CD14-positive monocyte (primary cell): Measurements from ENCODE around the gene ADIPOR1. TPM values are rescaled to one million over a fixed set of nuclear protein-coding genes. Genes with fewer than 3 reads are reported as not detected.

ENCODE experiments used
- DNase-seq, 3 donors: peaks; one replicate each; pipeline ENCODE4 v3.0.0-alpha.2; 2011 to 2022
- H2AFZ ChIP-seq: 2 replicates; pipeline ENCODE4 v1.6.0; 2012; ENCODE audit warnings: mild to moderate bottlenecking, low read depth, low read length, inconsistent platforms; ENCODE audit not compliant: insufficient read depth, poor library complexity, severe bottlenecking
- H3K27ac ChIP-seq, 2 donors: 1 replicate in 1 of 2; 2 replicates in 1 of 2; pipeline ENCODE4 v1.5.1; 2012 to 2013; ENCODE audit warnings: low read length in 2 of 2, control low read depth in 1 of 2, inconsistent platforms in 1 of 2, low read depth in 1 of 2, mild to moderate bottlenecking in 1 of 2
- H3K27me3 ChIP-seq, 2 donors: one replicate each; pipeline versions ENCODE4 v1.6.0 to v1.6.1; 2011 to 2013; ENCODE audit warnings: low read length in 2 of 2; ENCODE audit not compliant: control insufficient read depth in 2 of 2, insufficient read depth in 2 of 2
- H3K36me3 ChIP-seq, 2 donors: replicated peaks in 1 of 2; 1 replicate in 1 of 2; 2 replicates in 1 of 2; pipeline versions ENCODE4 v1.5.1 to v1.6.1; 2012 to 2013; ENCODE audit warnings: low read length in 2 of 2, control low read depth in 1 of 2, inconsistent platforms in 1 of 2, mild to moderate bottlenecking in 1 of 2; ENCODE audit not compliant: insufficient read depth in 2 of 2, control insufficient read depth in 1 of 2
- H3K4me1 ChIP-seq, 2 donors: 1 replicate in 1 of 2; 2 replicates in 1 of 2; pipeline versions ENCODE4 v1.5.1 to v1.6.1; 2012 to 2013; ENCODE audit warnings: low read length in 2 of 2, control low read depth in 1 of 2, inconsistent platforms in 1 of 2, mild to moderate bottlenecking in 1 of 2, moderate library complexity in 1 of 2; ENCODE audit not compliant: insufficient read depth in 2 of 2, control insufficient read depth in 1 of 2
- H3K4me2 ChIP-seq: replicated peaks from 2 replicates; pipeline ENCODE3; 2012; ENCODE audit warnings: low read length, moderate library complexity, mild to moderate bottlenecking; ENCODE audit not compliant: poor library complexity, severe bottlenecking; ENCODE audit errors: extremely low read depth
- H3K4me3 ChIP-seq, 3 experiments: fragments of 200-600 bp in 1 of 3; sonication (generic) in 1 of 3; replicated peaks in 1 of 3; 1 replicate in 2 of 3; 2 replicates in 1 of 3; pipeline ENCODE4 v1.5.1; 2011 to 2013; ENCODE audit warnings: low read length in 3 of 3, mild to moderate bottlenecking in 3 of 3, control low read depth in 2 of 3, low read depth in 2 of 3, inconsistent platforms in 1 of 3, moderate library complexity in 1 of 3
- H3K79me2 ChIP-seq: 2 replicates; pipeline ENCODE4 v1.6.0; 2012; ENCODE audit warnings: mild to moderate bottlenecking, control low read depth, inconsistent platforms, low read length, moderate library complexity; ENCODE audit not compliant: insufficient read depth
- H3K9ac ChIP-seq: 2 replicates; pipeline ENCODE4 v1.6.0; 2017; ENCODE audit warnings: low read length, mild to moderate bottlenecking; ENCODE audit not compliant: insufficient read depth, poor library complexity, severe bottlenecking
- H3K9me3 ChIP-seq, 2 donors: replicated peaks in 1 of 2; 1 replicate in 1 of 2; 2 replicates in 1 of 2; pipeline versions ENCODE4 v1.5.1 to v1.6.1; 2012 to 2013; ENCODE audit warnings: low read length in 2 of 2, control low read depth in 1 of 2; ENCODE audit not compliant: control insufficient read depth in 1 of 2, insufficient read depth in 1 of 2
- H4K20me1 ChIP-seq: 2 replicates; pipeline ENCODE4 v1.6.0; 2012; ENCODE audit warnings: mild to moderate bottlenecking, low read length, control low read depth, moderate library complexity; ENCODE audit not compliant: insufficient read depth
- H3K27ac Mint-ChIP-seq, 7 donors: one replicate each; pipeline ENCODE4 v1.8.0; 2020; ENCODE audit warnings: mild to moderate bottlenecking in 7 of 7, mixed read lengths in 7 of 7, moderate library complexity in 6 of 7, inconsistent platforms in 2 of 7
- H3K27me3 Mint-ChIP-seq, 3 donors: one replicate each; pipeline ENCODE4 v1.8.0; 2021 to 2022; ENCODE audit warnings: low read depth in 3 of 3, mild to moderate bottlenecking in 3 of 3, mixed read lengths in 3 of 3, moderate library complexity in 3 of 3, inconsistent platforms in 1 of 3
- H3K36me3 Mint-ChIP-seq, 2 donors: one replicate each; pipeline ENCODE4 v1.8.0; 2020; ENCODE audit warnings: mixed read lengths in 2 of 2, inconsistent platforms in 1 of 2, mild to moderate bottlenecking in 1 of 2
- H3K4me1 Mint-ChIP-seq: one replicate; pipeline ENCODE4 v1.8.0; 2020; ENCODE audit warnings: mild to moderate bottlenecking, mixed read lengths
- H3K4me3 Mint-ChIP-seq, 2 donors: one replicate each; pipeline ENCODE4 v1.8.0; 2020; ENCODE audit warnings: mild to moderate bottlenecking in 2 of 2, mixed read lengths in 2 of 2, moderate library complexity in 1 of 2
- H3K9me3 Mint-ChIP-seq, 7 donors: one replicate each; pipeline ENCODE4 v1.8.0; 2020 to 2022; ENCODE audit warnings: mixed read lengths in 7 of 7, mild to moderate bottlenecking in 6 of 7, moderate library complexity in 6 of 7, inconsistent platforms in 2 of 7
- CTCF ChIP-seq: fragments of 200-600 bp; IDR thresholded peaks from one replicate; pipeline ENCODE4 v1.8.0; 2022; ENCODE audit warnings: antibody characterized with exemption, mild to moderate bottlenecking
- WGBS: methylation state at CpG from one replicate; pipeline ENCODE4 v1.1.5; 2013; ENCODE audit warnings: missing lambda C conversion rate; ENCODE audit not compliant: insufficient coverage; 5-methylcytosine and 5-hydroxymethylcytosine counted together
- intact Hi-C, 2 donors: fragments of 100-400 bp; cut with micrococcal nuclease; formaldehyde crosslinking; loops; one replicate each; pipeline versions ENCODE4 v1.15.0 to v1.15.1; 2023
- polyA plus RNA-seq, 3 donors: library from polyadenylated mRNA; depleted of rRNA in 1 of 3; unstranded in 2 of 3; stranded (reverse) in 1 of 3; fragments of 300-500 nt in 2 of 3; fragments of >200 nt in 1 of 3; fragmentation: Illumina TruSeq in 2 of 3; gene quantifications; 1 replicate in 2 of 3; 2 replicates in 1 of 3; pipeline ENCODE4 v1.2.3, GENCODE V29; 2012 to 2021

The ADIPOR1 gene
- polyA plus RNA-seq, 3 donors = 140 to 216 (median 197) TPM

- H3K9me3 ChIP-seq = no peaks in the 10 kb centered on the region
- no peak for DNase-seq
- H3K9me3 Mint-ChIP-seq = no peaks in the 10 kb centered on the region
- H3K27me3 ChIP-seq = no peaks in the 10 kb centered on the region
- peak overlapping the region in 1 of 2 donors; percentile 5 for H3K4me3 Mint-ChIP-seq
- peak overlapping the region; percentile 2 to 99 (median 84) for H3K27ac Mint-ChIP-seq
- H2AFZ ChIP-seq = no peak overlapping the region
- peak overlapping the region; percentile 66 for H3K4me2 ChIP-seq
- 92% methylated on average over 1 of the region's 6 CpGs for whole genome bisulfite sequencing
- TF ChIP-seq CTCF = no peak
- H4K20me1 ChIP-seq = peaks cover 12% of the 10 kb centered on the region
- intact Hi-C loops = loop anchor here in 1 of 2 donors (10.0 kb wide), 1 partner anchor 51 kb away; the partner anchor contains the start of gene TMEM183A
- peak overlapping the region in 1 of 2 donors; percentile 95 for H3K27ac ChIP-seq
- no peak overlapping the region for H3K9ac ChIP-seq
- peaks cover 33 to 44% of the 10 kb centered on the region in 2 donors for H3K36me3 Mint-ChIP-seq
- H3K4me1 ChIP-seq = peaks cover 58 to 68% of the 10 kb centered on the region in 2 donors
- H3K4me1 Mint-ChIP-seq = peaks cover 68% of the 10 kb centered on the region
- H3K27me3 Mint-ChIP-seq = no peaks in the 10 kb centered on the region
- peaks cover 78% of the 10 kb centered on the region for H3K79me2 ChIP-seq
- H3K4me3 ChIP-seq = peak overlapping the region in 1 of 3 experiments; percentile 55
- H3K36me3 ChIP-seq = peaks cover 13 to 32% of the 10 kb centered on the region in 2 donors
Measured at GRCh38 chr1:202954057-202954745, 3.9 kb downstream of the ADIPOR1 start.

DNA sequence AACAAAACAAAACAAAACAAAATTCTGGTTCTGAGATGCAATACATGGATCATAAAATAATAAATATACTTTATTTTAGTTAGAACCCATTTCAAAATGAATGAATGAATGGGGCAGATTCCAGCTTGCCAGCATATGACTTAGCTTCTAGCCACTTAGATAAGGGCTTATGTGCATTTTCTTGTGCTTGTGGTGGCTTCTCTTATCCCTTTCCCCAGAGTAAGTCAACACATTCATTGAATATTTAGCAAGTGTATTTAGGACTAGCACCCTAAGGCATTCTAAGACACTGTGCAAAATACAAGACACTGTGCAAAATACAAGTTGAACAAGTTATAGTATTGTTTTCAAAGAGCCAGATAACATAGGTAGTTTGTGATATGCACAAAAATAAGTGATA is 4.7 kb downstream of the ADIPOR1 start:
- H3K27ac ChIP-seq = peak overlapping the region in 1 of 2 donors; percentile 95
- peaks cover 53 to 64% of the 10 kb centered on the region in 2 donors for H3K4me1 ChIP-seq
- H3K4me2 ChIP-seq = peak overlapping the region; percentile 66
- H3K9ac ChIP-seq = no peak overlapping the region
- peaks cover 63% of the 10 kb centered on the region for H3K4me1 Mint-ChIP-seq
- peaks cover 78% of the 10 kb centered on the region for H3K79me2 ChIP-seq
- H3K9me3 Mint-ChIP-seq = no peaks in the 10 kb centered on the region
- H3K27me3 ChIP-seq = no peaks in the 10 kb centered on the region
- peaks cover 41 to 52% of the 10 kb centered on the region in 2 donors for H3K36me3 Mint-ChIP-seq
- intact Hi-C loops = loop anchor here (2.0 to 10.0 kb wide), 2 partner anchors 15 to 51 kb away; partner anchors contain the start of gene TMEM183A (in 1 of the 2)
- no peaks in the 10 kb centered on the region for H3K27me3 Mint-ChIP-seq
- DNase-seq = no peak
- H3K4me3 Mint-ChIP-seq = peak overlapping the region in 1 of 2 donors; percentile 80
- no peak overlapping the region for H2AFZ ChIP-seq
- TF ChIP-seq CTCF = no peak
- no peaks in the 10 kb centered on the region for H3K9me3 ChIP-seq
- peak overlapping the region in 2 of 3 experiments; percentile 26 to 55 for H3K4me3 ChIP-seq
- peaks cover 15% of the 10 kb centered on the region for H4K20me1 ChIP-seq
- H3K36me3 ChIP-seq = peaks cover 21 to 40% of the 10 kb centered on the region in 2 donors
- peak overlapping the region; percentile 94 to 99 (median 98) for H3K27ac Mint-ChIP-seq
